Measurements from ENCODE around the gene AMMECR1.
A peak's percentile ranks its signal among the peaks of the same experiment; 100 is the strongest.

The AMMECR1 gene

DNA sequence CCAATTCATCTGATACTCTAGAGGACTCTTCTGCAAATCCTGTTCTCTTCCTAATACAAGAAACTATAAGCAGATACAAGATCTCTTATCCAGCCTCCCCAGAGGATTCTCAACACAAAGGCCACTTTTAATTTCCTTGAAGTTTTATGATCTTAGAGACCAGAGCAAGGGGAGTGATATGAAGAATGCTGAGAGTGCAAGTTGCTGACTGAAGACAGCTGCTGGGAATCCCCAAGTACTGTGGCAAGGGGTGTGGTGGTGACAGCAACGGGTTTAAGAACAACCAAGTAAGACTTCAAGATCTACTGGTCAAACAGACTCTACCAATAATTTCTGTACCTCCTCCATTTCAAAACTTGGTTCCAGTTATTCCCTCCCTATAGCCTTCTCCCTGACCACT is 7.0 kb downstream of the AMMECR1 start:
- DNase-seq, result peak; percentile 4

DNA sequence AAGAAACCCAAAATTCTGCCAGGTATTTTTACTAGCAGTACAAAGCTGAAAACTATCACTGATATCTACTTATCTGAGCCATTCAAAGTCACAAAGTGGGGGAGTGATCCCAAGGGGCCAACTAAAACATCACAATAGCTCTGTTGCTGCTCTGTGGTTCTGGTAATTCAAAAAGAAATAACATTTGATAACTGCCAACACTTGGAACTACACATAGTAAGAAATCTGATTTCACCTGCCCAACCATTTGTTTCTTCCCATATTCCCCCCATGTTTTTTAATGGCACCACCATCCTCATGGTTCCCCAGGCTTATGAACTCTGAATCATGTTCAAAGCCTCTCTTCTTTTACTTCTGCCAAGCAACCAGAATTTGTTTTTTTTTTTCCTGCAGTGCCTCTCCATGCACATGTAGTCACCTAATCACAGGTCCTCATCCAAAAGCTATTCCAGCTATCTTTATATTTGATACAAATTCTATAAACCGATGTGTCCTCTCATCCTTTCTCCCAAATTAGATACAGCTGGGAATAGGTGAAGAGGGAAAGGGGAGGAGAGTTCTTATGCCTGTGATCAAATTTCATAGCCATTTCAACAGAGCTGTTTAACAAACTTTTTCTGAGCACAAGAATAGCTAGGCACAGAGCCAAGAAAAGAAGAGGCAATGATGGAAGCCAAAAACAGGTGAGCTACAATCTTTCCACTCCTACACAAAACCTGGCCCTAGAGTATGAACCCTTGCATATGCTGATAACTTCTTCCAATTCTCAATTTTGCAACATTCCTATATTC is 7.7 kb downstream of the AMMECR1 start:
- peak; percentile 44 for DNase-seq

DNA sequence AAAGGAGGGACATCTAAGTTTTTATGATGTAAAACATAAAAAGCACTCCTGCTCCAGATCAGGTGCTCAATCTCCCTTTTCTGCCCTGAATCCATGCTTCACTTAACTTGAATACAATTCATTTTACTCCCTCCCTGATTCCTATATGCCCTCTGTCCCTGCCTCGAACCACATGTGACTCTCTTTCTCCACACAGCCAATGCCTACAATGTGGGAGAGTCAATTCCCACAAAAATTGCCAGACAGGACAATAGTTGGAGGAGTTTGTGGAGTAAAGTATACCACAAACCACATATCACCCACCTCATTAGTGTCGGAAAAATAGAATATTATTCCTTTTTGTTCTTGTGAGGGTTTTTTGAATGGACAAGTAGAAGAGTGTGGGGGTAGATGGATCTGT is 9.7 kb downstream of the AMMECR1 start:
- DNase-seq, result no peak

DNA sequence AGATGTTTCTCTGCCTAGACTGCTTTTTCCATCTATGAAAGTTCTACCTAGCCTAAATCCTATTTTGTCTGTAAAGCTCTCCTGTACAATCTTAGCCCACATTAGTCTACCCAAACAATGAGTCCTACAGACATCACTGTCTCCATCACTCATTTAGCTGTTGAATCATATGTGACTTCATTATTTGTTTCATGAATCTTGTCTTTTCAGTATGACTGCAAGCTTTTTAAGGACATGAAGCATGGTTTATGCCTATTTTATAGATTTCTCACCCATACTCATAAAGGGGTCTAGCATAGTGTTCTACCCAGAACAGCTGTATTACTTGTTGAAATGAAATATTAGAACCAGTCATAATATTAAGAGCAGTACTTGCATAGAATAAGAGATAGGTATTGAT is 13.0 kb downstream of the AMMECR1 start:
- no peak for DNase-seq

- DNase-seq, result no peak
Measured at GRCh38 chrX:110304371-110304770, 13.5 kb downstream of the AMMECR1 start.

GRCh38 chrX:110302975-110303374 is 14.9 kb downstream of the AMMECR1 start:
- no peak for DNase-seq

- DNase-seq, result no peak
Measured at GRCh38 chrX:110301194-110301593, 16.7 kb downstream of the AMMECR1 start.

DNA sequence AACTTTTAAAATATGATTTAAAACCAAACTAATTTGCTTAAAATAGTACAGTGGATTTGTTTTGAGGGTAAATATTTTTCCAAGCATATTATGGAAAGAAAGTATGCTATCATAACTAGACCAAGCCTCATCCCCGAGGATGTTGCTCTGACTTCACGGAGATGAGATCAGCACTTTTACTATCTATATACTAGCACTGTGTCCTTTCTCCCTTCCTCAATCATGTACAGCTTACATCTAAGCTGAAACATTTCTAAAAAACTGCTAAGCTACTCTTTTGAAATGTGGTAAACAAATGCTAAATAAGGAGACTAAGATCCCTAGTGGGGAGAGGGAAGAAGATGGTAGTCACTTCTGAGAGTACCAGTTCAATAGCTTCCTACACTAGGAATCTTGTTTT is 23.8 kb downstream of the AMMECR1 start:
- no peak for DNase-seq

DNA sequence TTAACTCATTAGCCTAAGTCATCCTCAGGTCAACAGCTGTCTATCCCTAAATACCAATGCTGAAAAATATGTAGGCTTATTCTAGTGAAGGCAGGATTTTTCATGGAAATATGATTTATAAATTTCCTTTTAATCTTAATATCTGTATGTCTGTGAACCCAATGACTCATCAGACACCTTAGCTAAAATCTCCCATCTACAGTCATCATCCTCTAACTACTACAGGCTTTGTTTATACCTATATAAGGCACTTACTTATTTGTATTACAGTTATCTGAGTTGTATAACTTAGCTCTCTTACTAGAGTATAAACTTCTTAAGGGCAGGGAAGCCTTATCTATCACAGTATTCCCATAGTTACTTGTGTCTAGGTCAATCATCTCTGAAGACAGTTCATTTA is 24.2 kb downstream of the AMMECR1 start:
- DNase-seq, result no peak

DNA sequence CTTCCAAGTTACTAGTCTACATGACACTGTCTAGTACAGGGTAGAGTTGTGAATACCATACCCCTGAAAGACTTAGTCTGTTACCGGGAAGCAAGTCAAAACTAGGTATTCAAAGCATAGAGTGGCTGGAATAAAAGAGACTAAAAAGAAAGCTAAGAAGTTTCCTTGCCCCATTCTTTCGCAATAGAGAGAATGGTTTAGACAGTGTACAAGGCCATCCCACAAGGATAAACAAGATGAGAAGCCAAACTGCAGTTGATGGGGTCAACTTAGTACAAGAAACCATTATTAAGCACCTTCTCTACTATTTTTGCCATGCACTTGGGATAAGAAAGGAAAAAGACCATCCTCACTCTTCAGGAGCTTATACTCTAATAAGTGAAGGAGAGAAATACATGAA is 30.3 kb downstream of the AMMECR1 start:
- no peak for DNase-seq

DNA sequence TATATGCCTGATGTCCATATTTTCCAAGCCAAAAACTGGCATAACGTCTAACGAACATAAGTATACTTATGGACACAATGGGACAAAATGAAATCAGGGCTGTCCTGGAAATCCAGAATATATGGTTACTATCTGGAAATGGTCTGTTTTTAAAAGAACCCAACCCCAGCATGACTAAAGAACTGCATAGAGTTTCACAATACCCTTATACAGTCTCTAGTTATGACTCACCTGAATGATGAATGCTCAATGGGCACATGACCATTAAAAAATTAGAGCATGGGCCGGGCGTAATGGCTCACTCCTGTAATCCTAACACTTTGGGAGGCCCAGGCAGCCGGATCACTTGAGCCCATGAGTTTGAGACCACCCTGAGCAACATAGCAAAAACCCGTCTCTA is 31.8 kb downstream of the AMMECR1 start:
- no peak for DNase-seq

DNA sequence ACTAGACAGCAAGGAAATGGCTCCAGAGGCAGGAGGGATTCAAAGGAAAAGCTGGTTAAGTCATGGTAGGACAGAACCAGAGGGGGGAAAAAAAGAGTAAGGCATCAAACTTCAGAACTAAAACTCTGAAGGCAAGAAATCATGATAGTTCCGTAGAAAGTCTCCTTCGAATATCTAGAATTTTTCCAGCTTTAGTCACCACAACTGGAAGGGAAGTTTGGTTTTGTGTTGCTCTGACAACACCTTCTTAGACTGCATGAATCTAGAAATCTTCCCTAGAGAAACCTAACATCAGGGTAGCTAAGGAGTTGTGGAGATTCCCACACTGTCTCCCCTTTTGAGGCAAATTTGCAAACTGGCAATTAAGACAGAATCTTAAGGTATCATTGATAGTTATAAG is 33.7 kb downstream of the AMMECR1 start:
- no peak for DNase-seq

DNA sequence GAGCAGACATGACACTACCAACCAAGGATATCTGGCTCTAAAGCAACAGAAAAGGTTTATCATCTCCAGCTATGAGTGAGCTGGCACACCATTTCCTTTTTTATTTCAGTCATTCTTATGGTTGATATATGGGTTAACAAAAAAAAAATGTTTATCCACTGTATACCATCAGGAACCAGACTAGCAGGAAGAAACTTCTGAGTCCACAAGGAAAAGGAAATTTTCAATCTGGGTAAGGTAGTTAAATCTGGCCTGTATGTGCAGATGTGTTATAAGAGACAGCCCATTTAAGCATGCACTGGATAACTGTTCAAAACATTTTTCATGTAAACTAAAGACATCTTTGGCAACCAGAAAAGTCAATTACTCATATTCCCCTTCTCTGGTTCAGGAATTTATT is 35.0 kb downstream of the AMMECR1 start:
- DNase-seq, result no peak

DNA sequence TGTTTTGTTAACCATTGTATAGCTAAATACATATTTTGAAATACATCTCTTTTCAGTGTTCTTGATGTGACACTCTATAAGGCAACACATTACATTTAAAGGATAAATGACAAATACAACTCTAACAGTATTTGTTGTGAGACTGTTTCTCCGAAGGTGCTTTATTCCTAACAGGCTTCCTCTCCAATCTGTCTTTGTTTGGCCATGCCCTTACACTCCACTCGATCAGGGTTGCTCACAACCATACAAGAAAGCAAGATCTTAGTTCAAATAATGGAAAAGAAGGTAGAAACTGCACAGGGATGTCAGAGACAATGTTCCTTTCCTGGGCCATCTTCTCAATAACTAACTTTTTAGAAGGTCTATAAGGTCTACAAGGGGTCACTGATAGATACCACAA is 36.5 kb downstream of the AMMECR1 start:
- peak; percentile 53 for DNase-seq

GRCh38 chrX:110280954-110281353 is 36.9 kb downstream of the AMMECR1 start:
- peak; percentile 57 for DNase-seq

DNA sequence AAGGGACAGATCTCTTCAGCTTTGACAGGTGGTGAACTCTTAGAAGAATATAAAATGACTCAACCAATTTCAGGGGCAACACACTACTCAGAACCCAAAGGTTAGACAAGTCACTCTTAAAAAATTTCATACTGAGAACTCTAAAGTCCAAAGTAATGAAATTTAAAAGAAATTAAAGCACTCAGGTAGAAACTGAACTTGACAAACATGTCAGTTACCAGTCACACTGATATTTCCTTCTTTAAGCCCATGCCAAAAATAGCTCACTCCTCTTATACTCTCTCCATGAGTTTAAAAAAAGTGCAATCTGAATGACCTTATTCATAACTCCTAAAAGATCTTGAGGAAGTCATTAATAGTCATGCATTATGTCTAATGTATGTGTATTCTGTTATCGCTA is 40.3 kb downstream of the AMMECR1 start:
- no peak for DNase-seq

- no peak for DNase-seq
Measured at GRCh38 chrX:110276778-110277177, 41.1 kb downstream of the AMMECR1 start.

DNA sequence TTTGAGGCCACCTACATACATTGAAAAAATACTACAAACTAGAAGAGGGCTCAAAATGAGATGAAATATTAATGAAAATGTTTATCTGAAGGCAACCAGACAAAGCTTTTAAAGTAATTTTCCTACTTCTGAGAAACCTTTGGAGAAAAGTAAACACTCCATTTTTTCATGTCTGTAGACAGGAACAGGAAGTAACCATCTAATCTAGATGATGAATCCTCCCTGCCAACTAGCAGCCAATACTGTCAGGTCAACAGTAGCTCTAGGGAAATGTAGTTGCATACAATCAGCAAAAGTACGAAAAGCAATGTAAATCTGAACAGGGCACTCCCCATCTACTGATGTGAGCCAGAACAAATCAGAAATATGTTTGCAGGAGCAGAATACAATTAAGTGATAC is 49.0 kb downstream of the AMMECR1 start:
- DNase-seq, result no peak

- no peak for DNase-seq
Measured at GRCh38 chrX:110268395-110268794, 49.5 kb downstream of the AMMECR1 start.

- DNase-seq, result no peak
Measured at GRCh38 chrX:110267874-110268273, 50.0 kb downstream of the AMMECR1 start.

GRCh38 chrX:110265661-110266060 is 52.2 kb downstream of the AMMECR1 start:
- DNase-seq, result no peak

DNA sequence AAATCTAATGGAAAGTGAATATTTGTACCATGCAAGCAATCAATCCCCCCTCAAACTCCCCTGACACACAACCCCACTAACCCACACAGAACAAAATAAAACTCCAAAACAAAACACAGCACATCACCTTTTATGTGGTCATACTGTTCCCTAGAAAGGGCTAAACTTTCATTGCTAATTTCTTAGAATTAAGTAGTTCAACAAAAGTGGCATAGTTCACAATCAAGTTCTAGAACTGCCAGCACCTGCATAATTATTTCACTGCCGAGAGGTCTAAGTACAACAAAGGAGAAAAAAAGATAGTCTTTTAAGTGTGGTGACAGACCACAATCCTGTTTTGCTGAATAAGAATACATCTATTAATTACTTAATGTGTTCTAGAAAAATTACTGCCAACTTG is 58.8 kb downstream of the AMMECR1 start:
- DNase-seq, result no peak

DNA sequence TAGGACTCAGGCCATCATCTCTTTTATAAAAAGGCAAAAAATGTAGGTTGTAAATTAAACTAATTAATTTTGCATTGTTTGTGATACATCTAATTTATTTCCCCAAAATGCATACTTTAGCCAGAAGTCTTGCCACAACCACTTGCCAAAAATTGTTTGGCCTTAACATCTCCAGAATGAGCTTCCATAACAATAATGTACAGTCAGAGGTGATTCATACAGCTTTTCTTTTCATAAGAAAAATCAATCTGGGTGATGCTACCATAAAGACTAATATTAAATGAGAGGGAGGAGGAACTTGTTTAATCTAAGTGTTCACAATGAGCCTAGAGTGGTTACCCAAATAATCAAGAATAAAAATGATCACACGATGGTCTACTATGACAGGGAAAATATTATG is 59.3 kb downstream of the AMMECR1 start:
- DNase-seq, result no peak

GRCh38 chrX:110257889-110258288 is 60.0 kb downstream of the AMMECR1 start:
- DNase-seq, result no peak

DNA sequence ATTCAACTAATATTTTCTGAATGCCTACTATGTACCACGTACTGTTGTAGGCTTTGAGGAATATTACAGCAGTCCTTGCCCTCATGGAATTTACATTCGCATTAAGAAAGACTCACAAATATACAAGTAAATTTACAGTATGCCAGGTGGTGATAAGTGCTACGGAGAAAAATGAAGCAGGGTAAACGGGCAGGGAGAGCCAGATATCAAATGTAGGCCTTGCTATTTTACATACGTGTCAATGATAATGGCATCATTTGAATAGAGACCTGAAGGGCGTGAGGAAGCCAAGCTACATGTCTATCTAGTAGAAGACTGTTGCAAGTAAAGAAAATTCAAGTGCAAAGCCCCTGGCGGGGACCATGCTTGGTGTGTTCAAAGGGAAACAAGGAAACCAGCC is 65.2 kb downstream of the AMMECR1 start:
- DNase-seq, result no peak

Data from DMS79 (cell line).